Retina (tissue), 1 donor: Measurements from ENCODE around the gene CD247.

Source experiments
- DNase-seq: peaks from one replicate; pipeline ENCODE4 v3.0.0-alpha.2; 2016

Gene CD247

DNA sequence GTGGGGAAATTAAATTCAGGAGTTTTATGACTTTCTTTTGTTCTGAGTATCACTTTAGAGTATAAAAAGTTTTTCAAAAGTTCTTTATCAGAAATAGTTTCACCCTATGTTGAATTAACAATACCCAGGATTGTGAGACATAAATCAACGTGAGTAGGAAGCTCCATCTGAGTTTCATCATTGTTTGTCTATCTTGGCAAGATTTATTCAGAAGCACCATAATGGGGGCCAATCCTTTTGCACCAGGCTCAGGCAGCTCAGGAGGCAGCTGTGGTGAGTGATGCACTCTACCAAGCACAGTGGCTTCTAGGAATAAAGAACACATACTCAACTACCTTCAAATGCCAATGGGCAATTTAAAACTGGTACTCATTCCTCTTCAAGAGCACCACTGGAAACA, 23.3 kb upstream of the CD247 start:
- no peak for DNase-seq

DNA sequence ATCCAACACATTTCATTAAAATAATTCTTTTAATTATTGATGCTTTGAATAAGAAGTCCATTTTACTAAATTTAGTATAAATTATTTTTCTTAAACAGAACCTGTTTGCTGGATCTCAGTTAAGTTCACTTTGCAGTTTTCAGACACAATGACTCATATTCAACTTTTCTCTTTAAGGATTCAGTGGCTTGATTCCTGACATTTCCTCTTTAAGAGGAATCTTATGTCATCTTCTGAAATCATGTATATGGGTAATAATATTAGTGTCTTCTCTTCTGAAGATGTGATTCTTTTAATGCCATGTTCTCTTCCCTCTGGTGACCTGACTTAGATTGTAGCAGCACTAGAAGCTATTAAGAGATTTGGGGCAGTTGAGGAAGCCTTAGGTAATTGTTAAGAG, 22.7 kb upstream of the CD247 start:
- no peak for DNase-seq

- DNase-seq, result no peak
Observed at GRCh38 chr1:167538657-167539056, 20.3 kb upstream of the CD247 start.

DNA sequence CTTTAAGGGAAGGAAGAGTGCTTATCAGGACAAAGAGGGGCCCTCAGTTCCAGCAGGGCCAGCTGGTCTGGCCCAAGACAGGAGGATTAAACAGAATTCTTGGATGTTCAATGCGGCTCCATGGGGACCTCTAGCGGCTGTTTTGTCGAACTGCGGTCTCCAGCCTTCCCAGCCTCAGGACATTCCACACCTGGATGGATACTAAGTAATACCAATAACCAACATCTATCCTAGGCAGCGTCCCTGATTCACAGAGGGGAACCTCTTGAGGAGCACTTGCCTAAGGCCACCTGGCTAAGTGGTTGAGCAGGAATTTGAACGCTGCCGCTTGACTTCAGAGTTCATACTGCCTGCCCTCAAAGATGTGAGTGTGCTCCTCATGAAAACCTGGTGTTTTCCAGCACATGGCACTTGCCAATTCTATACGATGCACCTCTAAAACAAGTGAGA, 15.5 kb upstream of the CD247 start:
- DNase-seq, result peak; percentile 90

GRCh38 chr1:167532964-167533824, 14.9 kb upstream of the CD247 start:
- no peak for DNase-seq

GRCh38 chr1:167532375-167532774, 14.0 kb upstream of the CD247 start:
- DNase-seq, result no peak

- DNase-seq, result no peak
Observed at GRCh38 chr1:167529829-167530474, 11.6 kb upstream of the CD247 start.

DNA sequence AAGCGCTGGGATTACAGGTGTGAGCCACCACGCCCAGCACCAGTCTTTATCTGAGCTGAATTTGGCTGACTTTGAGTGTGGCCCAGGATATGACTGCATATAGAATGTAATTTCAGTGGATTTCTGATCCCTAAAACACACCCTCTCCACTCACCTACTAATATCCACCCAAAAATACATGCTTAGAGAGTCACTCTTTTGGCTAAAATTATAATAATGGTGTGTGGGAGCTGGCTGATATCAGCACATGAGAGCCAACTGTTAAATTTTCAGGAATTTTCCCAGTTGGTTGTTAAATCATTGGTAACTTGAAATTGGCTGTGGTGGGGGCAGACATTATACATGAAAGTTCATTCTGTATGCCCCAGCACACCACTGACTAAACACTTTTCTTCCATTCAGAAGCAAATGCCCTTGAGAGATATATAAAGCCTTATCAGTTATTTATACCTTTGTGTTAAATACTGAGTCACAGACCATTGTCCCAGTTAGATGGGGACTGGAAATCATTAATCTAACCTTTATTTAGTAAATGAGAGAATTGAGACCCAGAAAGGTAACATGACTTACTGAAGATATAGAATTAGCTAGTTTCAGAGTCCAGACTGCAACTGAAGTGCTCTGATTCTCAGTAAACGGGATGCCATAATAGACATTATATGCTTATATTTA, 9.9 kb upstream of the CD247 start:
- DNase-seq, result no peak

DNA sequence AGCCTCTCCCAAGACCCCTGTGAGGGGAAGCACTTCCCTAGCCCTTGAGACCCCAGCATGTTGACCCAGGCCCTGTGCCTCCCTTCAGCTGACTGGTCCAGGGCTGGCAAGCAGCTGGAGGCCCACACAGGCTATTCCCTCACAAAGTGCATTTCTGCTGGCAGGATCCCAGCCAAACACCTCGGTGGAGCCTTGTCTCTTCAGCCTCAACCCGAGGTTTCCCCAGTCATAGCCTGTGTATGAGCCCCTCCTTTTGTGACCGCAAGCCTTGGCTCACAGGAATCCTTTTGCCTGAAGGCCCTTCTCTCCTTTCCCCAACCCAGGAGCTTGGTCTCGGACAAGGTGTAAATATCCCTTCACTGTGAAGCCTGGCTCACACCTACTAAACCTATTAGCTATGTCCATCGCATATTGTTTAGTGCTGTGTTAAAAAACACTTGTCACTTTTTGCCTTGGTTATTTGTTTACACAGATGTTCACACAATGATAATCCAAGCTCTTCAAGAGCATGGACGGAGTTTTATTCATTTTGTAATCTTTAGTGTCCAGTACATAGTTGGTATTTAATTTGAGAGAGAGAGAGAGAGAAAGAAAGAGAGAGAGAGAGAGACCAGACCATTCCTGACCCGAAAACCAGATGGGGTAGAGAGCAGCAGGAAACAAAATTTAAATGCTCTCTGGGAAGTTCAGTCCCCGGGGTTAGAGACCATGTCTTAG, 8.5 kb upstream of the CD247 start:
- DNase-seq, result no peak

- no peak for DNase-seq
Observed at GRCh38 chr1:167524651-167525050, 6.3 kb upstream of the CD247 start.

DNA sequence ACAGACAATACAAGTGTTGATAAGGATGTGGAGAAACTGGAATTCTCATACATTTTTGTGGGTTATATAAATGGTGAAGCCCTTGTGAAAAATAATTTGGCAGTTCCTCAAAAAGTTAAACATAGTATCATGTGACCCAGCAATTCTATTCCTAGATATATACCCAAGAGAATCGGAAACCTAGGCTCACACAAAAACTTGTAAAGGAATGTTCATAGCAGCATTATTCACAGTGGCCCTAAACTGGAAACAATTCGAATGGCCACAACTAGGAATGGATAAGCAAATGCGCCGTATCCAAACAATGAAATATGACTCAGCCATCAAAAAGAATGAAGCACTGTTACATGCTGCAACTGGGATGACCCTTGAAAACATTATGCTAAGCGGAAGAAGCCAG, 3.9 kb upstream of the CD247 start:
- no peak for DNase-seq

DNA sequence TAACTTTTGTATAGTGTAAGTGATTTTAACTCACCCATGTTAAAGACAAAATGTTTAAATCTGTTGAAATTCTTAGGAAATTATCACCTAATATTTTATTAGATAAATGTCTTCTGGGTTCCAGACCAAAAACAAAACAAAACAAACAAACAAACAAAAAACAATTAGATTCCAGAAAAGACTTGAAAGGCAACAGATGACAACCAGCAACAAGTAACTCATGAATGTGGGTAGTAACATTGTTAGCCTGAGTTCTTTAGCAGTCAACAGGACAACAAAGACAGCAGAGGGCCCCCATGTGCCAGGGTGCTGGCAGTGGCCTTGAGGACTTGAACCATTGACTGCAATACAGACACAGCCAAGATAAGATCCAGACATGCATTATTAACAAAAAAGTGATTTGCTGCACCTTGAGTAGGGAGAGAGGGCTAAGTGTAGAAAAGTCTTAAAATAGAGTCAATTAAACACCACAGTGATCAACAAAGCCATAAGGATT, 2.4 kb upstream of the CD247 start:
- DNase-seq, result no peak

- no peak for DNase-seq
Observed at GRCh38 chr1:167517535-167518330, 596 bp downstream of the CD247 start.

- DNase-seq, result no peak
Observed at GRCh38 chr1:167516404-167517388, 1.6 kb downstream of the CD247 start.

GRCh38 chr1:167515893-167516321, 2.4 kb downstream of the CD247 start:
- DNase-seq, result no peak

DNA sequence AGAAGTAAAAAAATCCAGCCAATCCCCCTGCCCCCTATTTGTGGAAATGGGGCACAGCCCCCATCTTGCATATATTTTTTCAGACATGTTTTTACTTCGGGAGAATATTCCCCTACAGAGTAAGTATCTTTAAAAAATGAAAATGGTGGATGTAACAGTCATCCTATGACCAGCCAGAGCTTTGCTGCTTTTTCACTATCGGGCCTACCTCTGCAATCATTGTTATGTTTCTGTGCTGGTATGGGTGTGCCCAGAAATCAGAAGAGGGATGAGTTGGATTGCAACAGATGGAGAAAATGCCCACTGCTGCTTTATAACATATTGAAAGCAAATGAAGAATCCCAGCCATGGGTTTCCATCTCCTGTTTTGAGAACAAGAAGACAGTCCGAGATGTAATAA, 2.9 kb downstream of the CD247 start:
- no peak for DNase-seq

- DNase-seq, result no peak
Observed at GRCh38 chr1:167514288-167514687, 4.0 kb downstream of the CD247 start.

DNA sequence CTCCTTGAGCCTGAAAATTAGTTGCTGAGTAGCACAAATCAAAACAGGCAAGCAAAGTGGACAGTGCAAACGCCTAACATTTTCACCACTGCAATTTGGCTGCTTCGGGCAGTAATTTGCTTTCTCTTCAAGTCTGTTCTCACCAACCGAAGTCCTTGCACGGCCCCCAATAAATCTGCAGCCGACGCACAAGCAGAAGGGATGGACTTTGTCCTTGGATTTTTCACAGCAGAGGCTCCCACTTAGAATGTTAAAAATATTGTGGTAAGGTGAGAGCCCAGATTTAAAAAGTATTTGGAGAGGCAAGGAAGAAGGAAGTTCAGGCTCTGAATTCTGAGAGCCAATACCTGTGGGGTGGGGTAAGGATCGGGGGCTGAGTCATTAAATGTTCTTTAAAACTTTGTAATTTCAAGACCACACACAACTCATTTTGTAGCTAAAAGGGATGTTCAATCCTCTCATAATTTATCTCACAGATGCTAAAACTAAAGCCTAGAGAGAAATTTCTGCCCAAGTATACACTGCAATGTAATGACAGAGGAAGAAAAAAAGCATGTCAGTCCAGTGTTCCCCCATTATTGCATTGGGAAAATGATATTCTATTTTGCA, 6.2 kb downstream of the CD247 start:
- no peak for DNase-seq

DNA sequence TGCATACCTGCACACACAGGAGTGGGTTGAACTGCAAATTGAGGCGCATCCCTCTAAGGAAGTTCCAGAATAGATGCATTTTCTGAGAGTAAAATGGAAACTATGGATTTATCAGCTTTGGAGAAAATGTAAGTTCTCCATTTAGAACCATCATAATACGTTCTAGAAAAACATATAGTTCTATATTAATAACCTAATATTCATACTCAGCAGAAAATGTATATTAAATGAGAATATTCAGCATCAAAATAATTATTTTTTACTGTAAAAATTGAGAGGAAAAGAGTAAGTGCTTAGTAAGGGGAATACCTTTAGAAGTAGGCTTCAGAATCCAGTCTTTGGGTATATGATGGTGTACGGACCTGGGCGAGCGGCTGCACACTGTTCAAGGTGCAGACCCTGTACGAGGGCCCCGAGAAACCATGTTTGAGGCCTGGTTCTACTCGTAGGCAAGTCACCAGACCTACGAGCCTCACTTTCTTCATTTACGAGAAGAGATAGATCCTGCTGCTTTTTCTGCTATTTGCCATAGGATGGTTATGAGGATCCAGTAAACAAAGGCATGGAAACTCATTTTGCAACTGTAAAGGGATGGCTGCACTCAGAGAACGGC, 6.8 kb downstream of the CD247 start:
- DNase-seq, result no peak

DNA sequence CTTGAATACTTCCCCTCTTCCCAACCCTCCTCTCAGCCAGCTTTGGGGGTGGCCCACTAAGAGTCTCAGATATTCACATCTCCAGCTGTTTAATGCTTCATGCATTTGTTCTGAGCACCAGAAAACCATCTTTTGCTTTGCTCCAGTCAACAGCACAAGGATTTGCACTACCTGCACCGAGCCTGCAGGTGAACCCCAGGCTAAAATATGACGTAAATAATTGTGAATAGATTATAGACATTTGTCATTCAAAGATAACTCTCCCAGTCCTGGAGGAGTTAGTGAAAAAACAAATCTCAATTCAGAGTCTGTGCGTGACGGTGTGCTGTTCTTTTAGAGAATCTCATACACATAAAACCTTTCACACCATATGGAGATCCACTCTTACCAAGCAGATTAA, 7.4 kb downstream of the CD247 start:
- DNase-seq, result no peak
